Stimulated activated CD8-positive, alpha-beta memory T cell treated with anti-CD3 and anti-CD28 coated beads, Interleukin-2, amount 100 ng/mL, for 1 hour (primary cell): ENCODE results near the gene TM4SF5.
A peak's percentile ranks its signal among the peaks of the same experiment; 100 is the strongest.
"Not testable (repeated sequence)": the region's sequence is repeated elsewhere in the genome, so short reads cannot be mapped to it uniquely, and the experiment has no call there.

Source experiments
- DNase-seq, 2 donors: peaks; one replicate each; pipeline ENCODE4 v3.0.0-alpha.2; 2020; ENCODE audit warnings: low read depth in 2 of 2

TM4SF5 gene

GRCh38 chr17:4789951-4790704 lies 18.4 kb downstream of the TM4SF5 start:
- DNase-seq: peak; percentile 50 to 66

GRCh38 chr17:4790705-4791088 lies 19.0 kb downstream of the TM4SF5 start:
- no peak for DNase-seq

- no peak for DNase-seq
These were observed 23.5 kb downstream of the TM4SF5 start for GRCh38 chr17:4795168-4795567.

- no peak for DNase-seq
These were observed 24.9 kb downstream of the TM4SF5 start for GRCh38 chr17:4796552-4796920.

- DNase-seq: no peak
These were observed 28.9 kb downstream of the TM4SF5 start for GRCh38 chr17:4800462-4801196.

- no peak for DNase-seq
These were observed 30.5 kb downstream of the TM4SF5 start, which contains the start of gene C17orf114 for GRCh38 chr17:4802228-4802627. Gene C17orf114, minus strand, starts transcription at chr17:4802328.

GRCh38 chr17:4806456-4806776 lies 34.7 kb downstream of the TM4SF5 start:
- no peak for DNase-seq

- peak; percentile 65 to 75 for DNase-seq
These were observed 35.3 kb downstream of the TM4SF5 start, which contains the start of gene PLD2 for GRCh38 chr17:4806777-4807604. Gene PLD2, plus strand, starts transcription at chr17:4807152. Its CDS starts 621 bp downstream, at chr17:4807773.

- no peak for DNase-seq
These were observed 36.1 kb downstream of the TM4SF5 start for GRCh38 chr17:4807605-4808377.

GRCh38 chr17:4808378-4808767 lies 36.7 kb downstream of the TM4SF5 start:
- no peak for DNase-seq

GRCh38 chr17:4810696-4811290 lies 39.1 kb downstream of the TM4SF5 start:
- DNase-seq: no peak

- DNase-seq: no peak
These were observed 39.8 kb downstream of the TM4SF5 start for GRCh38 chr17:4811471-4811870.

GRCh38 chr17:4812690-4813089 lies 41.0 kb downstream of the TM4SF5 start:
- DNase-seq: no peak

GRCh38 chr17:4815043-4815675 lies 43.5 kb downstream of the TM4SF5 start:
- DNase-seq: no peak

- no peak for DNase-seq
These were observed 45.1 kb downstream of the TM4SF5 start for GRCh38 chr17:4816826-4817225.

GRCh38 chr17:4818276-4818675 lies 46.6 kb downstream of the TM4SF5 start:
- DNase-seq: no peak

GRCh38 chr17:4822835-4823234 lies 51.1 kb downstream of the TM4SF5 start:
- DNase-seq: no peak

- DNase-seq: no peak
These were observed 51.8 kb downstream of the TM4SF5 start for GRCh38 chr17:4823373-4824089.

GRCh38 chr17:4827399-4827798 lies 55.7 kb downstream of the TM4SF5 start:
- DNase-seq: no peak

GRCh38 chr17:4832829-4833177 lies 61.1 kb downstream of the TM4SF5 start:
- not testable (repeated sequence) for DNase-seq
